Globus pallidus (tissue), 1 donor: ENCODE measurements around the gene SLCO4A1.

Experiments
- DNase-seq: peaks from one replicate; pipeline ENCODE4 v3.0.0-alpha.2; 2015; ENCODE audit warnings: low spot score

The SLCO4A1 gene

DNA sequence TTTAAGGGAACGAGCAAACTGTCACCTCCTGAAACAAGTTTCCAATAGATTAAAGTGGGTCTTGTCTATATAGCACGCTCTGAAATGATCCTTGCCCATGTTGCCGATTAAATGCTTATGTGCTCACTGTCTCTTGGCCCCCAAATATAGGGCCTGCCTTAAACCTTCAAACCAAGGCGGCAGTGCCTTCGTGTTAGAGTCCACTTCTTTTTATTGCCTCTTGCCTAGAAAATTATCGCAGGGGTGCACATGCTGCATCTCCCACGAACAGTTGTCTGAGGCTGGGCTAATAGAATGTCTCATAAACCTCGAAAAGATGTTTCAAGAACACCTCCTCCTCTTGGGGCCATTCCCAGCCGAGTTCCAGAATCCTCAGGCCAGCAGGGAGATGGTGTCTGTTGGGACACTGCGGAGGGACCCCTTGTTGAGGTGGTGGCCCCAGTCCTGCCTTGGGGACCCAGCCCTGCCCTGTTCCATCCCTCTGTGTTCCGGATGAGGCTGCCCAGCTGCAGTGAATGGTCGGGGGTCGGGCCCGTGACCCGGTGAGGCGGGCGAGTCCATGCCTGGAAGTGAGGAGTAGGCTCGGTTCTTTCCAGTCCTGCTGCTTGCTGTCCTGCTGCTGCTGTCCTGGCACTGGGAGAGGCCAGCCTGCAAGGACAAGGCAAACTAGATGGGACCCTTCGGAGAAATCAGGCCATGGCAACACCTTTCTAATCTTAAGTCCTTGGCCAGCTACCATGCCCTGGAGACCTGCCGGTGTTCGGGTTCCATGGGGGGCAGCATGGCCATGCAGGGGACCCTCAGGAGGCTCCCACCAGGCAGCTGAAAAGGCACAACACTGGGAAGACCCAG, 34.7 kb upstream of the SLCO4A1 start:
- no peak for DNase-seq

GRCh38 chr20:62608218-62608565, 34.1 kb upstream of the SLCO4A1 start:
- DNase-seq = no peak

- no peak for DNase-seq
These were observed 33.0 kb upstream of the SLCO4A1 start for GRCh38 chr20:62609279-62609720.

- DNase-seq = no peak
These were observed 32.2 kb upstream of the SLCO4A1 start for GRCh38 chr20:62609811-62610757.

- no peak for DNase-seq
These were observed 31.3 kb upstream of the SLCO4A1 start for GRCh38 chr20:62611012-62611411.

DNA sequence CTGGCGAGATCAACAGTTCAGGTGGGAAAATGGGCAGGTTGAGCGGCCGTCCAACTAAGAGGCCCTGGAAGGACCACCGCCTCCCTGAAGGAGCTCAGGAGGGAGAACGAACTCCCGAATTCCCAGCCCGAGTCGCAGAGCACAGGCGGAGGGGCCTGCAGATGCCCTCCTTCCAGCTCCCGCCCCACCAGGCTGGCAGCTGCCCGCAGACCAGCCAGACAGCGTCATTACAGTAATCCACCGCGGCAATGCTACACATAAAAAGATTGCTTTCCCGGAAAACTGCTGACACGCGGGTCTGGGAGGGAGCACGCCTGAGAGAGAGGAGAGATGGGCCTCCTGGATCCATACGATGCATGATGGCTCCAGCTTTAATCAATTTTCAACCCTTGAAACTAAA, 30.5 kb upstream of the SLCO4A1 start:
- no peak for DNase-seq

- DNase-seq = no peak
These were observed 28.0 kb upstream of the SLCO4A1 start for GRCh38 chr20:62614085-62614960.

GRCh38 chr20:62614961-62615680, 27.2 kb upstream of the SLCO4A1 start:
- DNase-seq = no peak

- DNase-seq = no peak
These were observed 26.5 kb upstream of the SLCO4A1 start for GRCh38 chr20:62615750-62616251.

DNA sequence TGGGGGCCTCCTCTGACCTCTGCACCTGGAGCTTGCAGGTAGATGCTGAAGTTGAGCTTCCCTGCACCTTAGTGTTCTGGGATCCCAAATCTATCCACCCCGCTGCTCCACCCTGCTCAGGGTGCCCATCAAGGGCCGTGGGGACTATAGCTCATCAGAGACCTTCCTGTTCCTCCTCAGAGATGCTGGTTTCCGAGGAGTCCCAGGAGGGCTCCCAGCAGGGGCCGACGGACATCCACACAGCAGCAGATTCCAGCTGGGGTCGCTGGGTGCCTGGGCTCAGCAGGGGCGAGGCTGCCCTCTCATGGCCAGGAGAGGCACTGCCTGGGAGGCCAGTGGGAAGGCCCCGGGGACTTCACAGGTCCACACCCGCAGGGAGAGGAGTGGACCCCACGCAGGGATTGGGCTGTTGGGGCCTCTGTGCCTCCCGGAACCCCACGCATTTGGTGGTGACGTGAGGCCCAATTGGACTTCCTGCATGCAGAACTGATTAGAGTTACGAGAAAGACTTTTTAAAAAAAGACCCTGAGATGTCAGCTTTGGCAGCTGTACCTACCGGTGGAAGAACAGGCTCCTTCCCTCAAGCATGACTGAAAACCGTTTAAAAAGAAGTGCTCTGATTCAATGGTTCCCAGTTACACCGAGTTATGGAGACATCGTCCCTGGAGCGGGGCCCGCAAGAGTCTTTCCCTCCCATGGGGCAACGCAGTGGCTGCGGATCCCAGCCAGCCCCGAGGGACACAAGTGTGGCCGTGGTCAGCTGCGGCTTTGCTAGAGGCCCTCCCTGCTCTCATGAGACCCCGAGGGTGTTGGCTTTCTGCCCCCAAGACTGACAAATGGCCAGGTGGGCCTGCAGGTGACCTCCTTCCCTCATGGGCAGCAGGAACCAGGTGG, 25.3 kb upstream of the SLCO4A1 start:
- DNase-seq = peak; percentile 19

DNA sequence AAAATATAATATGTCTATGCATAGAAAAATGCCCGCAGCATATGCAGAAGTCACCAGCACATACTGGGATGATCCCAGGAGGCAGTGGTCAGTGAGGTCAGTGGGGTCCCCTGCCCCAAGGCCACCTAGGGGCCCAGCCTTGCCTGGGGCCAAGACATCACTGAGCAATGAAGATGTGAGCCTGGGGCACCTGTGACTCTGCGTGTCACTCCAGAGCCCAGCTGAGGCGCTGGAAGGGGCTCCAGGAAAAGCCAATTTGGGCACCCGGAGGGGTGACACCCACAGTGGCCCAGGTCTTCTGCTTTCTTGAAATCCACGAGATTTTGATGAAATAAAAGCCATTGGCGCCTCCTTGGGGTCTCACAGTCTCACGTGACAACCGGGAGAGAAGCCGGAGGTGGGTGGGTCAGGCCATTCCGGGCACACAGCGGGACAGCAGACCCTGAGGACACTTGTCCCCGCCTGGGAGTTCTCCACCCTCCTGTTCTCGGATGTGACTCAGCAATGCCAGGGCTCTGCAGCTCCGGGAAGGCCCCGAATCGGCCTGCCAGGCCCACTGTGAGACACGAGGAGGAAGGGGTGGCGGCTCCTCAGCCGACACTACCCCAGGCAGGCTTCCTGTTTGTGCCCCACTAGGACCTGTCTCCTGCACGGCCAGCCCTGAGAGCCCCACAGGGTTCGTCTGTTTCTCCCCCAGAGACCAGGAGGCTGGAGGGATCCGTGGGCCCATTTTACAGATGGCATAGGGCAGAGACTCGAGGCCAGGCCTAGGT, 24.4 kb upstream of the SLCO4A1 start:
- no peak for DNase-seq

DNA sequence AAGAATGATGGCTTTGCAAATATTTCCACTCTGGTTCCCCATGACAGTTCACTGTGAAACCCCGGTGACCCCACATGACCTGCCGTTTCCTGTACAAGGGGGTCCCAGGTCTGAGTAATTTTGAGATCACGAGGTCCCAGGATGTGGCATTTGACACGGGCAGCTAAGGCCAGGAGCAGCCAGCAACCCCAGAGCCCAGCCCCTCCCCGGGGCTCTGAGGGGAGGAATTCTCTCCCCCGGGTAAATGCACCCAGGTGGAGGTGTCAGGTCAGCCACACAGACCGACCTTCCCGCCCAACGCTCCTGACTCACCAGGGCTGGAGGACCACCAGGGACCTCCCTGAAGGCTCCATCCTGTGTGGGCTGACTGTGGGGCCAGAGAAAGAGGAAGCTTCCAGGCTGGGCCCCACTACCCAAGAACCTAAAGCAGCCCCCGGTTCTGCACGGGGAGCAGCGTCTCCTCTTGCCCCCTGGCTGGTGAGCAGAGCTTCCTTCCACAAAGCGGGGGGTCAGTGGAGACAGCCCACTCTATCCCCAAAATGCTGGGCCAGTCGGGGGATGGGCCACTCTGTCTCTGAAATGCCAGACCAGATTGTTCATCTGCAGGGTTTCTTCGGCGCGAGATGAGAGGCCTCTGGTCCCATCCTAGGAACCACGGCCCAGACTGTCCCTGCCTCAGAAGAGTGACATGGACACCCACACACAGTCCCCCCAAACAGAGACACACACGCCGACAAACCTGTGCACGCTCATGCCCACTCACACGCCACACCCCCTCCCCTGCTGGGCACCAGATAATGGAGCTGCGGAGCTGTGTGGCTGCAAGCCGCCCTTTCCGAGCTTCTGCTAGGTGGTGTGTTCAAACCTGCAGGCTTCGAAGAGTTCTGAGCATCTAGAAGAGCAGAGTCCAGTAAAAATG, 23.4 kb upstream of the SLCO4A1 start:
- no peak for DNase-seq

GRCh38 chr20:62620625-62621024, 21.7 kb upstream of the SLCO4A1 start:
- DNase-seq = no peak

GRCh38 chr20:62621251-62622110, 20.8 kb upstream of the SLCO4A1 start:
- DNase-seq = no peak

GRCh38 chr20:62622178-62622876, 20.0 kb upstream of the SLCO4A1 start:
- no peak for DNase-seq

GRCh38 chr20:62622877-62623487, 19.3 kb upstream of the SLCO4A1 start:
- DNase-seq = no peak
